Spleen (tissue), 11 donors: ENCODE measurements around the gene ENOX2. TPM values are rescaled to one million over a fixed set of nuclear protein-coding genes. Genes with fewer than 3 reads are reported as not detected.

Experiments used
- DNase-seq: peaks from one replicate; pipeline ENCODE4 v3.0.0-alpha.2; 2020
- H3K27ac ChIP-seq, 8 donors: fragments of 200-600 bp; sonication (generic) in 7 of 8; 1 replicate in 4 of 8; 2 replicates in 4 of 8; pipeline versions ENCODE4 v1.5.0 to v1.8.0; 2016 to 2021; ENCODE audit warnings: inconsistent platforms in 4 of 8, mild to moderate bottlenecking in 4 of 8, moderate library complexity in 1 of 8
- H3K27me3 ChIP-seq, 7 donors: fragments of 200-600 bp; sonication (generic) in 6 of 7; replicated peaks in 1 of 7; 1 replicate in 4 of 7; 2 replicates in 3 of 7; pipeline versions ENCODE4 v1.5.0 to v1.8.0; 2016 to 2021; ENCODE audit warnings: inconsistent platforms in 3 of 7, mild to moderate bottlenecking in 1 of 7
- H3K36me3 ChIP-seq, 6 donors: fragments of 200-600 bp; sonication (generic) in 5 of 6; 1 replicate in 4 of 6; 2 replicates in 2 of 6; pipeline versions ENCODE4 v1.5.0 to v1.8.0; 2016 to 2021; ENCODE audit warnings: inconsistent platforms in 2 of 6
- H3K4me1 ChIP-seq, 6 donors: fragments of 200-600 bp; sonication (generic) in 5 of 6; 1 replicate in 3 of 6; 2 replicates in 3 of 6; pipeline versions ENCODE4 v1.5.0 to v1.8.0; 2016 to 2021; ENCODE audit warnings: inconsistent platforms in 3 of 6
- H3K4me3 ChIP-seq, 8 donors: fragments of 200-600 bp; sonication (generic) in 7 of 8; 1 replicate in 4 of 8; 2 replicates in 4 of 8; pipeline versions ENCODE4 v1.5.0 to v1.8.0; 2016 to 2021; ENCODE audit warnings: inconsistent platforms in 4 of 8, mild to moderate bottlenecking in 4 of 8, moderate library complexity in 2 of 8
- H3K9me3 ChIP-seq, 8 donors: fragments of 200-600 bp; sonication (generic) in 7 of 8; 1 replicate in 4 of 8; 2 replicates in 4 of 8; pipeline versions ENCODE4 v1.5.0 to v1.8.0; 2016 to 2021; ENCODE audit warnings: inconsistent platforms in 4 of 8
- POLR2A ChIP-seq, 3 donors: fragments of 450-650 bp; IDR thresholded peaks; one replicate each; pipeline ENCODE4 v1.5.1; 2017; ENCODE audit warnings: antibody characterized with exemption in 3 of 3, mild to moderate bottlenecking in 1 of 3
- POLR2AphosphoS5 ChIP-seq, 3 donors: sonication (generic); formaldehyde crosslinking; IDR thresholded peaks; one replicate each; pipeline ENCODE4 v1.5.1; 2017; ENCODE audit warnings: antibody characterized with exemption in 3 of 3
- WGBS, 5 donors: extraction: QIAGEN DNeasy Blood & Tissue Kit in 3 of 5; methylation state at CpG; one replicate each; pipeline versions ENCODE4 v1.1.5 to v1.1.7; 2013 to 2018; 5-methylcytosine and 5-hydroxymethylcytosine counted together
- intact Hi-C: fragments of 100-400 bp; cut with DNase I; formaldehyde crosslinking; loops from one replicate; pipeline ENCODE4 v1.15.0; 2023; ENCODE audit warnings: low total_unique reads
- polyA plus RNA-seq, 3 donors: library from polyadenylated mRNA; stranded (reverse); fragments of 200-250 nt; gene quantifications; one replicate each; pipeline ENCODE4 v1.2.1, GENCODE V29; 2013
- total RNA-seq, 7 donors: library from RNA; depleted of rRNA in 3 of 7; stranded (reverse); fragments of >200 nt in 3 of 7; fragmentation: NEBNext Ultra II Directional in 4 of 7; extraction: Animal tissue kit (Norgen Biotek cat#: 25700) in 4 of 7; gene quantifications; one replicate each; pipeline versions ENCODE4 v1.1.0 to v1.2.1, GENCODE V29; 2016 to 2021
- TF ChIP-seq, protein P1 (sequence below), 11 experiments: fragments of 200-600 bp in 7 of 11; fragments of 450-650 bp in 4 of 11; sonication (generic) in 4 of 11; IDR thresholded peaks in 8 of 11; conservative IDR thresholded peaks in 3 of 11; 1 replicate in 7 of 11; 2 replicates in 4 of 11; pipeline versions ENCODE4 v1.4.0 to v1.8.0; 2016 to 2021; ENCODE audit warnings: antibody characterized with exemption in 11 of 11, inconsistent platforms in 4 of 11, mild to moderate bottlenecking in 1 of 11
- donor health status: healthy with polysubstance abuse.
- donor health status: DM: no; HTN: no; CAD: no; lungs with moderate emphysema.
- donor health status: DM: no; HTN: no; CAD: no.
- donor health status: Bipolar disorder and iron deficiency.
- donor health status: healthy.
- donor health status: DM: no; HTN: no; CAD: no.
- donor health status: DM: yes; HTN: yes; CAD: no.

Gene ENOX2
- total and polyA plus RNA-seq, 10 donors, result 5.2 to 30.0 (median 17.4) TPM

DNA sequence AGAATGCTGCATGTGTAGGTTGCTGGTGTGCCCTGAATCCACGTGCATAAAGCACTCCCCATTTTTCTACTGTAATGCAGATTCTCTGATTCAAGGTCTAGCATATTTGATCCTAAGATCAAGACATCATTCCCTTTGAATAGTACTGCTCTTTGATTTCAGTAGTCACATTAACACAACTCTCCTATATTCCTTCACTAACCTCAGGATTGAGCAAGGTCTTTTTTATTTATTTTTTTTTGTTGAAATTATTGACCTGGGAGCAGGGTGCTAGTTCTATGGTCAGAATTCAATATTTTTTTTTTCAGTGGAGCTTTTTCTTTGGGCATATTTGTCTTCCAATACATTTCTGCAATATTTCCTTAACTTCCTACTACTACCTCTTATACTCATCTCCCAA is 255.5 kb downstream of the ENOX2 start:
- TF ChIP-seq POLR2A (IDR thresholded peaks at IDR 0.05) (no peak), POLR2AphosphoS5 (IDR thresholded peaks at IDR 0.05) (no peak)
- TF ChIP-seq, protein P1, sequence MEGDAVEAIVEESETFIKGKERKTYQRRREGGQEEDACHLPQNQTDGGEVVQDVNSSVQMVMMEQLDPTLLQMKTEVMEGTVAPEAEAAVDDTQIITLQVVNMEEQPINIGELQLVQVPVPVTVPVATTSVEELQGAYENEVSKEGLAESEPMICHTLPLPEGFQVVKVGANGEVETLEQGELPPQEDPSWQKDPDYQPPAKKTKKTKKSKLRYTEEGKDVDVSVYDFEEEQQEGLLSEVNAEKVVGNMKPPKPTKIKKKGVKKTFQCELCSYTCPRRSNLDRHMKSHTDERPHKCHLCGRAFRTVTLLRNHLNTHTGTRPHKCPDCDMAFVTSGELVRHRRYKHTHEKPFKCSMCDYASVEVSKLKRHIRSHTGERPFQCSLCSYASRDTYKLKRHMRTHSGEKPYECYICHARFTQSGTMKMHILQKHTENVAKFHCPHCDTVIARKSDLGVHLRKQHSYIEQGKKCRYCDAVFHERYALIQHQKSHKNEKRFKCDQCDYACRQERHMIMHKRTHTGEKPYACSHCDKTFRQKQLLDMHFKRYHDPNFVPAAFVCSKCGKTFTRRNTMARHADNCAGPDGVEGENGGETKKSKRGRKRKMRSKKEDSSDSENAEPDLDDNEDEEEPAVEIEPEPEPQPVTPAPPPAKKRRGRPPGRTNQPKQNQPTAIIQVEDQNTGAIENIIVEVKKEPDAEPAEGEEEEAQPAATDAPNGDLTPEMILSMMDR (IDR thresholded peaks at IDR 0.05 in 8 of 11, conservative IDR thresholded peaks at IDR 0.05 in 3 of 11), result no peak
- peaks cover 0 to 12% (median 2%) of the 10 kb centered on the region in 6 donors for H3K36me3 ChIP-seq
- DNase-seq, result no peak
- H3K4me1 ChIP-seq, result no peaks in the 10 kb centered on the region
- no peak overlapping the region for H3K27ac ChIP-seq
- intact Hi-C loops, result no loop called here
- 54 to 100% (median 86%) methylated on average over 1 of the region's 1 CpG for WGBS, 5 donors
- peaks cover 0 to 9% (median 0%) of the 10 kb centered on the region in 8 donors for H3K9me3 ChIP-seq
- no peak overlapping the region for H3K4me3 ChIP-seq
- no peaks in the 10 kb centered on the region for H3K27me3 ChIP-seq

DNA sequence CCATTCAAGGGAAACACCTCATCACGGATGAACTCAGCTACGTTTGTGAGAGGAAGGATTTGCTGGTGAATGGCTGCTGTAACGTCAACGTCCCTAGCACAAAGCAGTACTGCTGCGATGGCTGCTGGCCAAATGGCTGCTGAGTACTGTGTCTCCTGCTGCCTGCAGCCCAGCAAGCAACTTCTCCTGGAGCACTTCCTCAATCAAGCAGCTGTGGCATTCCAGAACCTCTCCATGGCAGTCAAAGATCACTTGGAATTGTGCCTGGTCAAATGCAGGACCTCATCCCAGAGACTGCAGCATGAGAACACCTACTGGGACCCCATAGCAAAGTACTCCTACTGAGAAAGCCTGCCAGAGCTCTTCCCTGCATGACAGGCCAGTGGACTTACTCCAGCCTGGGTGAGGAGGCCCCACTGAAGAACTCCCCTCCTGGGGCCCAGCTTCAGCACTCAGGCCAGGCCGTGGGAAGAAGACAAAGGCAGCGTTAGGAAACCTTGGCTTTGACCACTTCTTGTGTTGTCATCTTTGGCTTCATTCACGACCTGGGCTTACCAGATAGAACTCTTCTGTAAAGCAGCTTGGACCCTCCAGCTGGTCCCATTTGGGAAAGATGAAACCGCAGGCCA is 256.9 kb downstream of the ENOX2 start:
- TF ChIP-seq, protein P1 (IDR thresholded peaks at IDR 0.05 in 8 of 11, conservative IDR thresholded peaks at IDR 0.05 in 3 of 11), result no peak
- TF ChIP-seq POLR2AphosphoS5 (IDR thresholded peaks at IDR 0.05) (no peak), POLR2A (IDR thresholded peaks at IDR 0.05) (no peak)
- H3K27me3 ChIP-seq, result no peaks in the 10 kb centered on the region
- peaks cover 0 to 12% (median 2%) of the 10 kb centered on the region in 6 donors for H3K36me3 ChIP-seq
- no peak overlapping the region for H3K4me3 ChIP-seq
- DNase-seq, result no peak
- H3K27ac ChIP-seq, result no peak overlapping the region
- H3K4me1 ChIP-seq, result no peaks in the 10 kb centered on the region
- peaks cover 0 to 9% (median 0%) of the 10 kb centered on the region in 8 donors for H3K9me3 ChIP-seq
- intact Hi-C loops, result no loop called here
- WGBS, 5 donors, result 73 to 96% (median 81%) methylated on average over 5 to 9 of the region's 9 CpGs

DNA sequence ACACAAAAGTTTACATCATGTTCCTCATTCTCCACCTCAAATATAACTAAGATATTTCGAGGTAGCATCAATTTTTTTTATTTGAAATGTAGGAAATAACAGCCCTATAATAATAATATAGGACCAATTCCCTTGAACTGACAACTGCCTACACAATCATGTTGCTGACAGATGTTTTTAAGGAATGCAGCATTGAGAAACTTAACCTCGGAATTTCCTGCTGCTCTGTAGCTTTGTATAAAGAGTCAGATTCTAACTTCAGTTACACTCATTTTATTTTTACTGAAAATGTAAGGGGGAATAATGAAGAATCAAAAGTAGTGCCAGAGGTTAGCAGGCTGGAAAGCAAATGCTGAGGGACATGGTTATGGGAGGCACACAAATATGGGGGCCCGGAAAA is 265.4 kb downstream of the ENOX2 start:
- no peak overlapping the region for H3K4me3 ChIP-seq
- no peak for DNase-seq
- no peaks in the 10 kb centered on the region for H3K9me3 ChIP-seq
- no peak for TF ChIP-seq POLR2AphosphoS5 (IDR thresholded peaks at IDR 0.05)
- intact Hi-C loops, result no loop called here
- H3K27me3 ChIP-seq, result no peaks in the 10 kb centered on the region
- H3K27ac ChIP-seq, result no peak overlapping the region
- H3K36me3 ChIP-seq, result peaks cover 0 to 37% (median 6%) of the 10 kb centered on the region in 6 donors
- WGBS, 5 donors, result 59 to 90% (median 67%) methylated on average over 3 of the region's 3 CpGs
- H3K4me1 ChIP-seq, result no peaks in the 10 kb centered on the region

DNA sequence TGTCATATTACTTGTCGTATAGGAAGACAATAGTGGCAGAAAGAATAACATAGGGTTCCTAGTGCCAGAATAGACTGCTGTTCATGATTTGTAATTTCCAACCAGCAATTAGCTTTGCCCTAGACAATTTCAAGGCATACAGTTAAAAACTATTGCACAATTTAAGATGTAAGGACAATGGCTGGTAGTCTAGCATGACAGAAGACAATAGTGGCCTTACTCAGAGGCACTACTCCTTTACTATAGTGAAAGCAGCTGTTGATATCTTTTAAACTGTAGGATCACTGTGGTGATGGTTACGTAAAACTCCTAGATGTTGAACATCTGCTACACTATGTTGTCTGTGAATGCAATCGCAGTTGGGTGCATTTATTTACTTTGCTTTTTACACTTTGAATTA is 266.7 kb downstream of the ENOX2 start:
- intact Hi-C loops, result no loop called here
- H3K27ac ChIP-seq, result no peak overlapping the region
- H3K27me3 ChIP-seq, result no peaks in the 10 kb centered on the region
- H3K4me3 ChIP-seq, result no peak overlapping the region
- WGBS, 5 donors, result 90 to 99% (median 94%) methylated on average over 3 of the region's 3 CpGs
- no peaks in the 10 kb centered on the region for H3K9me3 ChIP-seq
- no peaks in the 10 kb centered on the region for H3K4me1 ChIP-seq
- TF ChIP-seq, protein P1 (IDR thresholded peaks at IDR 0.05 in 8 of 11, conservative IDR thresholded peaks at IDR 0.05 in 3 of 11), result no peak
- no peak for TF ChIP-seq POLR2A (IDR thresholded peaks at IDR 0.05)
- TF ChIP-seq POLR2AphosphoS5 (IDR thresholded peaks at IDR 0.05), result no peak
- DNase-seq, result no peak
- peaks cover 0 to 42% (median 6%) of the 10 kb centered on the region in 6 donors for H3K36me3 ChIP-seq
